Liver (tissue), 9 donors: ENCODE results near the gene PRKN. TPM values are rescaled to one million over a fixed set of nuclear protein-coding genes. Genes with fewer than 3 reads are reported as not detected.

Experiments
- DNase-seq: peaks from one replicate; pipeline ENCODE4 v3.0.0-alpha.2; 2017; ENCODE audit warnings: low spot score
- H3K27ac ChIP-seq, 2 donors: one replicate each; pipeline ENCODE4 v1.7.0; 2013; ENCODE audit warnings: inconsistent platforms in 2 of 2, low read length in 2 of 2, control low read depth in 1 of 2, low read depth in 1 of 2, mild to moderate bottlenecking in 1 of 2
- H3K27me3 ChIP-seq, 4 donors: one replicate each; pipeline versions ENCODE4 v1.6.1 to v1.7.0; 2013; ENCODE audit warnings: low read length in 3 of 4, inconsistent platforms in 1 of 4, mild to moderate bottlenecking in 1 of 4, moderate library complexity in 1 of 4; ENCODE audit not compliant: control insufficient read depth in 4 of 4, insufficient read depth in 4 of 4
- H3K36me3 ChIP-seq, 4 donors: one replicate each; pipeline versions ENCODE4 v1.6.1 to v1.7.0; 2013; ENCODE audit warnings: low read length in 3 of 4, mild to moderate bottlenecking in 3 of 4, low read depth in 1 of 4, moderate library complexity in 1 of 4; ENCODE audit not compliant: control insufficient read depth in 4 of 4, insufficient read depth in 3 of 4
- H3K4me1 ChIP-seq, 4 donors: one replicate each; pipeline versions ENCODE4 v1.6.1 to v1.7.0; 2013; ENCODE audit warnings: low read length in 3 of 4, mild to moderate bottlenecking in 3 of 4, moderate library complexity in 1 of 4; ENCODE audit not compliant: control insufficient read depth in 4 of 4, insufficient read depth in 4 of 4
- H3K4me3 ChIP-seq, 3 donors: one replicate each; pipeline versions ENCODE4 v1.6.1 to v1.7.0; 2013; ENCODE audit warnings: low read length in 3 of 3, control low read depth in 1 of 3, low read depth in 1 of 3, mild to moderate bottlenecking in 1 of 3
- H3K9ac ChIP-seq, 2 donors: one replicate each; pipeline ENCODE4 v1.7.0; 2013; ENCODE audit warnings: low read length in 2 of 2, mild to moderate bottlenecking in 2 of 2, moderate library complexity in 2 of 2, control low read depth in 1 of 2, low read depth in 1 of 2
- H3K9me3 ChIP-seq, 4 donors: one replicate each; pipeline versions ENCODE4 v1.6.1 to v1.7.0; 2013; ENCODE audit warnings: low read length in 3 of 4; ENCODE audit not compliant: control insufficient read depth in 4 of 4
- ATF3 ChIP-seq: IDR thresholded peaks from 2 replicates; pipeline ENCODE4 v1.6.1; 2016; ENCODE audit warnings: antibody characterized with exemption
- CTCF ChIP-seq: fragments of 150-350 bp; IDR thresholded peaks from 2 replicates; pipeline ENCODE4 v1.5.1; 2017; ENCODE audit warnings: improper control_type of control experiment, low read depth, low read length; ENCODE audit not compliant: missing input control
- EGR1 ChIP-seq, 2 donors: IDR thresholded peaks; 2 replicates each; pipeline ENCODE4 v1.6.1; 2016 to 2018; ENCODE audit warnings: antibody characterized with exemption in 2 of 2, low read depth in 2 of 2
- FOXA2 ChIP-seq: IDR thresholded peaks from 2 replicates; pipeline ENCODE4 v1.6.1; 2016; ENCODE audit warnings: antibody characterized with exemption
- GABPA ChIP-seq, 2 donors: IDR thresholded peaks in 1 of 2; conservative IDR thresholded peaks in 1 of 2; 2 replicates each; pipeline ENCODE4 v1.6.1; 2016; ENCODE audit warnings: antibody characterized with exemption in 2 of 2, mild to moderate bottlenecking in 1 of 2, moderate library complexity in 1 of 2
- HNF4A ChIP-seq, 2 donors: conservative IDR thresholded peaks; 2 replicates each; pipeline ENCODE4 v1.6.1; 2016; ENCODE audit warnings: antibody characterized with exemption in 2 of 2, mild to moderate bottlenecking in 2 of 2
- JUND ChIP-seq, 2 donors: IDR thresholded peaks; 2 replicates each; pipeline ENCODE4 v1.6.1; 2016; ENCODE audit warnings: antibody characterized with exemption in 2 of 2
- MAX ChIP-seq: IDR thresholded peaks from 2 replicates; pipeline ENCODE4 v1.6.1; 2016; ENCODE audit warnings: antibody characterized with exemption
- NR2F2 ChIP-seq: IDR thresholded peaks from 2 replicates; pipeline ENCODE4 v1.6.1; 2016; ENCODE audit warnings: antibody characterized with exemption
- RAD21 ChIP-seq, 2 donors: IDR thresholded peaks; 2 replicates each; pipeline ENCODE4 v1.6.1; 2016; ENCODE audit warnings: antibody characterized with exemption in 2 of 2, mild to moderate bottlenecking in 2 of 2
- REST ChIP-seq: IDR thresholded peaks from 2 replicates; pipeline ENCODE4 v1.6.1; 2016; ENCODE audit warnings: antibody characterized with exemption, mild to moderate bottlenecking
- RXRA ChIP-seq, 2 donors: IDR thresholded peaks; 2 replicates each; pipeline ENCODE4 v1.6.1; 2017 to 2018; ENCODE audit warnings: antibody characterized with exemption in 2 of 2, mild to moderate bottlenecking in 1 of 2
- SP1 ChIP-seq: IDR thresholded peaks from 2 replicates; pipeline ENCODE4 v1.6.1; 2018; ENCODE audit warnings: antibody characterized with exemption, mild to moderate bottlenecking
- YY1 ChIP-seq: IDR thresholded peaks from 2 replicates; pipeline ENCODE4 v1.6.1; 2016; ENCODE audit warnings: antibody characterized with exemption, mild to moderate bottlenecking
- ZBTB33 ChIP-seq: IDR thresholded peaks from 2 replicates; pipeline ENCODE4 v1.6.1; 2016; ENCODE audit warnings: antibody characterized with exemption
- WGBS: extraction: QIAGEN DNeasy Blood & Tissue Kit; methylation state at CpG from one replicate; pipeline ENCODE4 v1.1.7; 2013; 5-methylcytosine and 5-hydroxymethylcytosine counted together
- polyA plus RNA-seq, 2 donors: library from polyadenylated mRNA; stranded (reverse) in 1 of 2; unstranded in 1 of 2; fragments of 200-250 nt in 1 of 2; fragments of >200 nt in 1 of 2; fragmentation: Nextera tagmentation in 1 of 2; extraction: Ambion mirVana in 1 of 2; gene quantifications; one replicate each; pipeline versions ENCODE4 v1.2.1 to v1.2.3, GENCODE V29; 2013 to 2015
- total RNA-seq, 2 donors: library from RNA; depleted of rRNA; stranded (reverse); fragments of >200 nt; gene quantifications; one replicate each; pipeline ENCODE4 v1.2.3, GENCODE V29; 2014
- donor health status: healthy.
- donor health status: healthy.
- donor health status: healthy.
- donor health status: healthy.
- donor health status: healthy.

Gene PRKN
- total and polyA plus RNA-seq, 4 donors, result 0.47 to 4.1 (median 3.2) TPM

GRCh38 chr6:162560891-162561290 is 166.7 kb downstream of the PRKN start:
- Histone ChIP-seq H3K9me3 (no peaks in the 10 kb centered on the region), H3K27ac (no peak overlapping the region), H3K4me3 (no peak overlapping the region), H3K27me3 (no peaks in the 10 kb centered on the region), H3K9ac (no peak overlapping the region), H3K4me1 (no peaks in the 10 kb centered on the region), H3K36me3 (peaks cover 0 to 2% (median 0%) of the 10 kb centered on the region in 4 donors)
- WGBS, result 97% methylated on average over 8 of the region's 8 CpGs
- DNase-seq, result no peak
- no peak for TF ChIP-seq CTCF
- TF ChIP-seq SP1, result no peak
- no peak for TF ChIP-seq GABPA (IDR thresholded peaks at IDR 0.05 in 1 of 2, conservative IDR thresholded peaks at IDR 0.05 in 1 of 2)
- no peak for TF ChIP-seq MAX
- no peak for TF ChIP-seq HNF4A (conservative IDR thresholded peaks at IDR 0.05)
- TF ChIP-seq YY1, result no peak
- TF ChIP-seq REST, result no peak
- no peak for TF ChIP-seq ZBTB33
- TF ChIP-seq RAD21 (IDR thresholded peaks at IDR 0.05), result no peak
- no peak for TF ChIP-seq EGR1 (IDR thresholded peaks at IDR 0.05; ENCODE audit: low read depth in 2 of 2)
- TF ChIP-seq NR2F2, result no peak
- no peak for TF ChIP-seq RXRA (IDR thresholded peaks at IDR 0.05)
- TF ChIP-seq JUND (IDR thresholded peaks at IDR 0.05), result no peak

GRCh38 chr6:162554531-162554930 is 173.0 kb downstream of the PRKN start:
- Histone ChIP-seq H3K27me3 (no peaks in the 10 kb centered on the region), H3K36me3 (no peaks in the 10 kb centered on the region), H3K4me1 (no peaks in the 10 kb centered on the region), H3K4me3 (no peak overlapping the region), H3K9ac (no peak overlapping the region), H3K27ac (no peak overlapping the region), H3K9me3 (no peaks in the 10 kb centered on the region)
- no peak for DNase-seq
- WGBS, result 94% methylated on average over 9 of the region's 9 CpGs
- TF ChIP-seq CTCF (no peak), ATF3 (no peak), YY1 (no peak), NR2F2 (no peak), FOXA2 (no peak), HNF4A (conservative IDR thresholded peaks at IDR 0.05) (no peak), REST (no peak), RAD21 (IDR thresholded peaks at IDR 0.05) (no peak), EGR1 (IDR thresholded peaks at IDR 0.05; ENCODE audit: low read depth in 2 of 2) (no peak), ZBTB33 (no peak)
